GM20431 (cell line): ENCODE measurements around the gene EI24.

ENCODE experiments used
- in situ Hi-C: fragments of 300-500 bp; cut with MseI, MboI; formaldehyde crosslinking; loops from one replicate; pipeline ENCODE4 v1.15.0; 2020; ENCODE audit warnings: low sequenced_read_pairs; ENCODE audit not compliant: unreplicated experiment

The EI24 gene

GRCh38 chr11:125577181-125577580 is 7.9 kb downstream of the EI24 start:
- in situ Hi-C loops: loop anchor here (25.0 kb wide), 1 partner anchor 310 kb away; the partner anchor contains the start of gene HYLS1

GRCh38 chr11:125578783-125579182 is 9.5 kb downstream of the EI24 start:
- in situ Hi-C loops: loop anchor here (25.0 kb wide), 1 partner anchor 309 kb away; the partner anchor contains the start of gene HYLS1

DNA sequence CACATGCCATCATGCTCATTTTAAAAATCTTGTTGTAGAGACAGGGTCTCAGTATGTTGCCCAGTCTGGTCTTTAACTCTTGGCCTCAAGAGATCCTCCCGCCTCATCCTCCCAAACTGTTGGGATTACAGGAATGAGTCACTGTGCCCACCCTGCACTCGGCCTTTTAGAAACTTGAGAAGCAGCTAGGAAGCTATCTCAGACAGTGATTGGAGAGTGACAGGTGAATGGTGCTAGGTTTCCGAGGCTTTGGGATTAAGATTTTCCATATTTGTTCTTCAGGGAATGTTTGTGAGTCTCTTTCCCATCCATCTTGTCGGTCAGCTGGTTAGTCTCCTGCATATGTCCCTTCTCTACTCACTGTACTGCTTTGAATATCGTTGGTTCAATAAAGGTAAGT is 10.5 kb downstream of the EI24 start:
- in situ Hi-C loops: loop anchor here (25.0 kb wide), 1 partner anchor 307 kb away; the partner anchor contains the start of gene HYLS1

DNA sequence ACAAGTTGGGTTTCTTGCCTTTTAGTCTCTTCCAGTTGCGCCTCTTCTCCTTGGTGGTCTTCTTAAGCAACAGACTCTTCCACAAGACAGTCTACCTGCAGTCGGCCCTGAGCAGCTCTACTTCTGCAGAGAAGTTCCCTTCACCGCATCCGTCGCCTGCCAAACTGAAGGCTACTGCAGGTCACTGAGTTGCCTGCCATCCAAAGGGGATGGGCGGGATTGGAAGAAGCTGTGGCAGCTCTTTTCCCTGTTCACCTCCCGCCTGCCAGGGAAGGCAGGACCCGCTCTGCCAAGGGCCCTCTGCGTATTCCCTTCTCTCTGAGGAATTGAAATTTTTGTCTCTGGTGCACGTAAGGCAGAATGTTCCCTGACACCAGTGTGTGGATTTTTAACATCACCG is 14.2 kb downstream of the EI24 start:
- in situ Hi-C loops: loop anchor here (25.0 kb wide), 1 partner anchor 304 kb away; the partner anchor contains the start of gene HYLS1

GRCh38 chr11:125585487-125585886 is 16.2 kb downstream of the EI24 start:
- in situ Hi-C loops: loop anchor here (25.0 kb wide), 1 partner anchor 302 kb away; the partner anchor contains the start of gene HYLS1

GRCh38 chr11:125586623-125587022 is 17.3 kb downstream of the EI24 start:
- in situ Hi-C loops: loop anchor here (25.0 kb wide), 1 partner anchor 301 kb away; the partner anchor contains the start of gene HYLS1

- in situ Hi-C loops: loop anchor here (25.0 kb wide), 1 partner anchor 300 kb away; the partner anchor contains the start of gene HYLS1
Observed at GRCh38 chr11:125587480-125587879, 18.2 kb downstream of the EI24 start.

GRCh38 chr11:125588505-125588904 is 19.2 kb downstream of the EI24 start:
- in situ Hi-C loops: loop anchor here (25.0 kb wide), 1 partner anchor 299 kb away; the partner anchor contains the start of gene HYLS1

- in situ Hi-C loops: loop anchor here (25.0 kb wide), 1 partner anchor 296 kb away; the partner anchor contains the start of gene HYLS1
Observed at GRCh38 chr11:125591649-125592304, 22.5 kb downstream of the EI24 start.

DNA sequence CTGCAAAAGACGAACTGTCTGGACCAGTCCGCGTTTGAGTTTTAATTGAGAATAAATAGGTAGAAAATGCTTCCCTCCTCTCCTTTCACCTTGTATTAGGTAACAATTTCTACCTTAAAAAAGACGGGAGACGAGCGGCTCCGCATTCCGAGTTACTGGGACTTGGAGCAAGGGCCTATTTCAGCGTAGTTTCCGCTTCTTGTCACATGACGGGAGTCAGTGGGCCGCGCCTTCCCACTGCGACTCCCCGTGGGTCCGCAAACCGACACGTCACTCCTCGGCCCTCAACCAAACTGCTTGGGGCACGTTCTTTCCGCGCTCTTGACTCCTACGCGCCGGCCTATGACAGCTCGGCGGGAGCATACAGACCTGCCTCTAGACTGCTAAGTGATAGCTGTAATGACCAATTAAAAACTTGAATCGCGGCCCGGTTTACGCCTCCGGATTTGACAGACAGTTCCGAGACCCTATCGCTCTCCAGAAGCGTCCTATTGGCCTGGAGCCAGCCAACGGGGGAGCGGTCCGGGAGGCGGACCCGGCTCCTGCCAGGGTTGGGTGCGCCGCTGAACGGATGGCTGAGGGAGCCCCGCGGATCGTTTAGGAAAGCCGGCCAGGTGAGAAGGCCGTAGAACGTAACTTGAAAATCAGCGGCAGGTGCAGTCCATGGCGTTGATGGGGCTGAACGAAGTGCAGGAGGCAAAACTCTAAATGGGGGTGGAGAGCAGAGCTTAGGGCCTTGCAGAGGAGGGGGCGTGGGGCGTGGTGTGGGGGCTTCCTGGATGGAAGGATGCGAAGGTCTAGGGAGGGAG is 23.2 kb downstream of the EI24 start, which contains the start of gene STT3A:
TSS of gene STT3A (plus strand) at position 548 of the 809 bp plus-strand sequence. CDS start 3,064 bp downstream, outside the sequence.
- in situ Hi-C loops: loop anchor here (25.0 kb wide), 1 partner anchor 295 kb away; the partner anchor contains the start of gene HYLS1

DNA sequence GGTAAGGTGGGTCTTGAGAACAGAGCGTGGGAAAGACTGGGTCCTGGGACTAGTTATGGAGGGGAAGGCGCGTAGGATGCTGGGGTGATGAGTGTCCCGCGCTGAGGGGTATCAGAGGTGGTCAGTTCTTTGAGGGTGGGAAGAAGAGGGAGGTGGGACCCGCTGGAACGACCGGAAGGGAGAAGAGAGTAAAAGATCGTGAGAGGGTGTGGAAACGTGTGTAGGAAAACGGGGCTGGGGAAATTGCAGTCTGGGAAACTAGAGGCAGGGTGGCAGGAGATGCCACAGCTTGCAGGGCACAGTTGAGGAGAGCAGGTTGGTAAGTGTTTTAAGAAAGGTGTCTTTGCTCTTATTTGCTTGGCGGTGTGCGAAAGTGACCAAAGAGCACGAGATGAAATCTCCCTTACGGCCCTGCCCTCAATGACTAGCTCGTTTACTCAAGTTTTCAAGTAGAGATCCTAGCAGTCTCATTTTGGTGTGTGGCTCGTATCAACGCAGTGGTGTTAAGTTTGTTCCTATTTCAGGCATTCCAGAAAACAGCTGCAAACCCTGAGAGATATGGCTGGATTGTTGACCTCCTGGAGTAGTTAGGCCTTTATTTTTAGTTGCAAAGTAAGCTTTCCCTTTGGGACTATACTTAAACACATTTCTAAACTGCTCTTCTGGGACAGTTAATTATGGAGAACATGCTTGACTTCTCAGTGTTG is 24.0 kb downstream of the EI24 start:
- in situ Hi-C loops: loop anchor here (25.0 kb wide), 1 partner anchor 294 kb away; the partner anchor contains the start of gene HYLS1

GRCh38 chr11:125594958-125595357 is 25.7 kb downstream of the EI24 start:
- in situ Hi-C loops: loop anchor here (25.0 kb wide), 1 partner anchor 292 kb away; the partner anchor contains the start of gene HYLS1

- in situ Hi-C loops: no loop called here
Observed at GRCh38 chr11:125600663-125601062, 31.4 kb downstream of the EI24 start.

DNA sequence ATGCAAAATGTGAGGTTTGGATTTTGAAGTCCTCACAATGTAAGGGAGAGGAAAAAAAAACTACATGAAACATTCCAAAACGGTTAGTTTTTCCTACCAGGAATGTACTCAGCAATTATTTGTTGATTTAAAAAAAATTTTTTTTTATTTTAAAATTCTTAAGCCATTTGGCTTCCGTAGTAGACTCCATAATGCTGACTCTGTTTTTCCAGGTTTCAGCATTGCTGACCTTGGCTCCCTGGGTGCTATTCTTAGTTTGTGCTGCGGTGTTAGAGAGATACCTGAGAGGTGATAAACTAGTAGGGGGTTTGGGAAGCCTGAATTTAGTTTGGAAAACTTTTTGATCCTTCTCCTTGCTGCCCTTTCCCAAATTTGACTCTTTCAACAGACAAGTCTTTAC is 33.9 kb downstream of the EI24 start:
- in situ Hi-C loops: no loop called here

DNA sequence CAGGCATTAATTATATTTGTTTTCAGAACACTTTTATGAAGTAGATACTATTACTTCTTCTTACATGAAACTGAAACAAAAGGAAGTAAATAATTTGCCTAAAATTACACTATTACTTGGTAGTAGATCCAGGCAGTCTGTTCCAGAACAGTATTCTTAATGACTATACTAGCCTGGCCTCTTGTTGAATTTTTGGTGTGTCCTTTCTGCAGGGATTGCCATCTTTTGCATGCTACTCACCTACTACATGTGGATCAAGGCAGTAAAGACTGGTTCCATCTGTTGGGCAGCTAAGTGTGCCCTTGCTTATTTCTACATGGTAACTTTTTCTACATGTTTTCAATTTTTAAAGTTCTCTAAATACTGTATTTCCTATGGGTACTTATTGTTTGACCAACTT is 36.1 kb downstream of the EI24 start:
- in situ Hi-C loops: no loop called here

- in situ Hi-C loops: no loop called here
Observed at GRCh38 chr11:125609545-125609944, 40.3 kb downstream of the EI24 start.

DNA sequence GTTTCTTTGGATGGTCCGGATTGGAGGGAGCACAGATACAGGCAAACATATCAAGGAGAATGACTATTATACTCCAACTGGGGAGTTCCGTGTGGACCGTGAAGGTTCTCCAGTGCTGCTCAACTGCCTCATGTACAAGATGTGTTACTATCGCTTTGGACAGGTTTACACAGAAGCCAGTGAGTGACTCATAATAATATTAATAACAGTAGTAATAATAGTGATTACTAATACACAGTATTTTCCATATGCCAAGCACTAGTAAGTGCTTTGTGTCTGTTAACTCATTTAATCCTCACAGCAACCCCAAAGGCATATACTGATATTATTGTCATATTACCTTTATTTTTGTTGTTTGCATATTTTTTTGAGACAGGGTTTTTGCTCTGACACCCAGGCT is 49.1 kb downstream of the EI24 start:
- in situ Hi-C loops: no loop called here

GRCh38 chr11:125621995-125622394 is 52.7 kb downstream of the EI24 start:
- in situ Hi-C loops: no loop called here

DNA sequence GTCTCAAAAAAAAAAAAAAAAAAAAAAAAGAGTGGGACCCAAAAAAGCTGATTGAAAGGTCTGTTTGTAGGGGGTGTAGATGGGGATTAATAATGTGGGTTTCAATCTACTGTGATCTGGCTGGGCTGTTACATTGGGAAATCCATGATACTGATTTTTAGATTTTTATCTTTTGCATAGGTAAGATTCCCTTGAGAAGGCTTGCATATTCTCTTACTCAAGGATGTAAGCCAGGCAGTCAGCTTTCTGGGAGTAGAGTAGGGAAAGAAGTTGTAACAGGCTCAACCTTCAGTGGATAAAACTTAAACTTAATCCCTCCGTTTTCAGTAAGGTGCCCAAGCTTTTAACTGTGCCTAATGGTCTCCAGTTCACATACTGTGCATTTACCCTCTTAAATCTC is 53.8 kb downstream of the EI24 start:
- in situ Hi-C loops: no loop called here

GRCh38 chr11:125624756-125625213 is 55.5 kb downstream of the EI24 start, which contains the start of gene CHEK1:
TSS of gene CHEK1 (plus strand) at chr11:125625163. CDS start at chr11:125626769, 1,606 bp downstream.
- in situ Hi-C loops: no loop called here
